HepG2 (cell line): ENCODE measurements around the gene BANP. TPM values are rescaled to one million over a fixed set of nuclear protein-coding genes. Genes with fewer than 3 reads are reported as not detected.
A peak's percentile ranks its signal among the peaks of the same experiment; 100 is the strongest.

ENCODE experiments used
- CEBPB ChIP-seq: IDR thresholded peaks from 2 replicates; pipeline ENCODE4 v1.6.1; 2011; ENCODE audit warnings: low read depth, low read length, improper control_type of control experiment, borderline replicate concordance
- GATAD2A ChIP-seq: IDR thresholded peaks from 2 replicates; pipeline ENCODE4 v1.6.1; 2016
- ZNF441 ChIP-seq: sonication (generic); formaldehyde crosslinking; IDR thresholded peaks from 2 replicates; pipeline ENCODE4 v1.7.0; 2021; ENCODE audit warnings: missing genetic modification reagents, borderline replicate concordance
- ZSCAN21 ChIP-seq: sonication (generic); formaldehyde crosslinking; IDR thresholded peaks from 2 replicates; pipeline ENCODE4 v1.8.0; 2022; ENCODE audit warnings: mild to moderate bottlenecking, missing genetic modification reagents, moderate library complexity, borderline replicate concordance
- polyA plus RNA-seq, 8 experiments: library from polyadenylated mRNA; depleted of rRNA in 3 of 8; stranded (reverse) in 7 of 8; unstranded in 1 of 8; fragments of >200 nt; fragmentation: Illumina TruSeq in 4 of 8; extraction: Trizol in 4 of 8; gene quantifications; 2 replicates each; pipeline versions ENCODE4 v1.2.1 to v1.2.3, GENCODE V29; 2011 to 2016; ENCODE audit warnings: low read depth in 4 of 8, missing spikeins in 1 of 8, mixed read lengths in 1 of 8; ENCODE audit not compliant: insufficient read depth in 1 of 8
- total RNA-seq, 5 experiments: library from RNA; depleted of rRNA; stranded (reverse); fragments of >200 nt; fragmentation: Illumina TruSeq; extraction: Trizol; gene quantifications; 2 replicates each; pipeline ENCODE4 v1.2.3, GENCODE V29; 2016; ENCODE audit warnings: low read depth in 1 of 5
- TF ChIP-seq, protein P1 (sequence below): IDR thresholded peaks from 2 replicates; pipeline ENCODE4 v1.6.1; 2012; ENCODE audit warnings: low read depth, low read length, improper control_type of control experiment
- TF ChIP-seq, protein P2 (sequence below): sonication (generic); formaldehyde crosslinking; IDR thresholded peaks from 2 replicates; pipeline ENCODE4 v1.5.0; 2020; ENCODE audit warnings: missing genetic modification reagents
- TF ChIP-seq, protein P3 (sequence below), 2 experiments: sonication (generic) in 1 of 2; formaldehyde crosslinking in 1 of 2; IDR thresholded peaks; 2 replicates each; pipeline versions ENCODE4 v1.6.1 to v1.9.0; 2014 to 2022; ENCODE audit warnings: antibody characterized with exemption in 1 of 2, borderline replicate concordance in 1 of 2, inconsistent platforms in 1 of 2, low read depth in 1 of 2, missing genetic modification reagents in 1 of 2
- TF ChIP-seq, protein P4 (sequence below): sonication (generic); formaldehyde crosslinking; IDR thresholded peaks from 2 replicates; pipeline ENCODE4 v1.4.0; 2020; ENCODE audit warnings: missing genetic modification reagents, borderline replicate concordance
- TF ChIP-seq, protein P5 (sequence below): sonication (generic); formaldehyde crosslinking; IDR thresholded peaks from 2 replicates; pipeline ENCODE4 v1.5.1; 2020; ENCODE audit warnings: mild to moderate bottlenecking, missing genetic modification reagents, borderline replicate concordance
- TF ChIP-seq, protein P6 (sequence below): sonication (generic); formaldehyde crosslinking; IDR thresholded peaks from 2 replicates; pipeline ENCODE4 v1.4.0; 2020; ENCODE audit warnings: mild to moderate bottlenecking, missing genetic modification reagents

BANP gene
- total and polyA plus RNA-seq, 2 of the 13 experiments (the other 11 are each of a cell fraction or from before 2014, with no cell fraction given): 20.2 to 23.8 TPM

DNA sequence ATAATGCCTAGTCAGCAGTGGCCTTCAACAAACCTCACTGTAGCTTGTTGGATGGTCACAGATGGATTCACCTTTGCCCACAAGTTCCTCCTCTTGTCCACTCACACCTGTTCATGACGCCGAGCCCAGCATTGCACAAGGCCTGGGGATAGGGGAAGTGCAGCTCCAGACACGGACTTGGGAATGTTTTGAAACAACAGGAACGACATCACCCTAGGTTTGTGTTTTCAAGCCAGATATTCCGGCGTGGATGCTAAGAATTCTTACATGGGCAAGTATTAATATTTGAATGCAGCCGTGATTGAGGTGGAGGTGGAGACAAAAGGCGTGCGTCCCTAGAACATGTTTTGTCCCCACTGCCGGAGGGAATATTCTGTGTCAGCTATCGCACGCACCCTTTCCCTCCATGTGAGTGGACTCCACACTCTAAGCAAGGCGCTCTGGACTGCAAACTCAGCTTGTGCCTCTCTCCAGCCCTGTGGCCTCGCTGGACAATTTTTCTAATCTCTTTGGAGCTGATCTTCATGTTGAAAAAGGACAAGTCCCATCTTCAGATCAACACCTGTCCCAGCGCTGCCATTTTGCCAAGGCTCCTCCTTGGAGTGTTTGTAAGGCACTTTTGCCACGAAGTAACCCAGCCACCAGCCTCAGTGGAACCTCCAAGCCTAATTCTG, 2.0 kb upstream of the BANP start (continued):
- TF ChIP-seq, protein P1, sequence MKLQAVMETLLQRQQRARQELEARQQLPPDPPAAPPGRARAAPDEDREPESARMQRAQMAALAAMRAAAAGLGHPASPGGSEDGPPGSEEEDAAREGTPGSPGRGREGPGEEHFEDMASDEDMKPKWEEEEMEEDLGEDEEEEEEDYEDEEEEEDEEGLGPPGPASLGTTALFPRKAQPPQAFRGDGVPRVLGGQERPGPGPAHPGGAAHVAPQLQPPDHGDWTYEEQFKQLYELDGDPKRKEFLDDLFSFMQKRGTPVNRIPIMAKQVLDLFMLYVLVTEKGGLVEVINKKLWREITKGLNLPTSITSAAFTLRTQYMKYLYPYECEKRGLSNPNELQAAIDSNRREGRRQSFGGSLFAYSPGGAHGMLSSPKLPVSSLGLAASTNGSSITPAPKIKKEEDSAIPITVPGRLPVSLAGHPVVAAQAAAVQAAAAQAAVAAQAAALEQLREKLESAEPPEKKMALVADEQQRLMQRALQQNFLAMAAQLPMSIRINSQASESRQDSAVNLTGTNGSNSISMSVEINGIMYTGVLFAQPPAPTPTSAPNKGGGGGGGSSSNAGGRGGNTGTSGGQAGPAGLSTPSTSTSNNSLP: no peak
- TF ChIP-seq CEBPB: peak; percentile 97
- TF ChIP-seq, protein P2, sequence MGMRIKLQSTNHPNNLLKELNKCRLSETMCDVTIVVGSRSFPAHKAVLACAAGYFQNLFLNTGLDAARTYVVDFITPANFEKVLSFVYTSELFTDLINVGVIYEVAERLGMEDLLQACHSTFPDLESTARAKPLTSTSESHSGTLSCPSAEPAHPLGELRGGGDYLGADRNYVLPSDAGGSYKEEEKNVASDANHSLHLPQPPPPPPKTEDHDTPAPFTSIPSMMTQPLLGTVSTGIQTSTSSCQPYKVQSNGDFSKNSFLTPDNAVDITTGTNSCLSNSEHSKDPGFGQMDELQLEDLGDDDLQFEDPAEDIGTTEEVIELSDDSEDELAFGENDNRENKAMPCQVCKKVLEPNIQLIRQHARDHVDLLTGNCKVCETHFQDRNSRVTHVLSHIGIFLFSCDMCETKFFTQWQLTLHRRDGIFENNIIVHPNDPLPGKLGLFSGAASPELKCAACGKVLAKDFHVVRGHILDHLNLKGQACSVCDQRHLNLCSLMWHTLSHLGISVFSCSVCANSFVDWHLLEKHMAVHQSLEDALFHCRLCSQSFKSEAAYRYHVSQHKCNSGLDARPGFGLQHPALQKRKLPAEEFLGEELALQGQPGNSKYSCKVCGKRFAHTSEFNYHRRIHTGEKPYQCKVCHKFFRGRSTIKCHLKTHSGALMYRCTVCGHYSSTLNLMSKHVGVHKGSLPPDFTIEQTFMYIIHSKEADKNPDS (CRISPR knock-in tag): no peak
- peak; percentile 81 for TF ChIP-seq GATAD2A
- TF ChIP-seq, protein P3, sequence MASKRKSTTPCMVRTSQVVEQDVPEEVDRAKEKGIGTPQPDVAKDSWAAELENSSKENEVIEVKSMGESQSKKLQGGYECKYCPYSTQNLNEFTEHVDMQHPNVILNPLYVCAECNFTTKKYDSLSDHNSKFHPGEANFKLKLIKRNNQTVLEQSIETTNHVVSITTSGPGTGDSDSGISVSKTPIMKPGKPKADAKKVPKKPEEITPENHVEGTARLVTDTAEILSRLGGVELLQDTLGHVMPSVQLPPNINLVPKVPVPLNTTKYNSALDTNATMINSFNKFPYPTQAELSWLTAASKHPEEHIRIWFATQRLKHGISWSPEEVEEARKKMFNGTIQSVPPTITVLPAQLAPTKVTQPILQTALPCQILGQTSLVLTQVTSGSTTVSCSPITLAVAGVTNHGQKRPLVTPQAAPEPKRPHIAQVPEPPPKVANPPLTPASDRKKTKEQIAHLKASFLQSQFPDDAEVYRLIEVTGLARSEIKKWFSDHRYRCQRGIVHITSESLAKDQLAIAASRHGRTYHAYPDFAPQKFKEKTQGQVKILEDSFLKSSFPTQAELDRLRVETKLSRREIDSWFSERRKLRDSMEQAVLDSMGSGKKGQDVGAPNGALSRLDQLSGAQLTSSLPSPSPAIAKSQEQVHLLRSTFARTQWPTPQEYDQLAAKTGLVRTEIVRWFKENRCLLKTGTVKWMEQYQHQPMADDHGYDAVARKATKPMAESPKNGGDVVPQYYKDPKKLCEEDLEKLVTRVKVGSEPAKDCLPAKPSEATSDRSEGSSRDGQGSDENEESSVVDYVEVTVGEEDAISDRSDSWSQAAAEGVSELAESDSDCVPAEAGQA (IDR thresholded peaks at IDR 0.05; ENCODE audit: low read depth): no peak
- TF ChIP-seq, protein P3 (CRISPR knock-in tag; IDR thresholded peaks at IDR 0.05; ENCODE audit: borderline replicate concordance): no peak
- no peak for TF ChIP-seq ZNF441 (CRISPR knock-in tag)
- no peak for TF ChIP-seq ZSCAN21
- TF ChIP-seq, protein P4, sequence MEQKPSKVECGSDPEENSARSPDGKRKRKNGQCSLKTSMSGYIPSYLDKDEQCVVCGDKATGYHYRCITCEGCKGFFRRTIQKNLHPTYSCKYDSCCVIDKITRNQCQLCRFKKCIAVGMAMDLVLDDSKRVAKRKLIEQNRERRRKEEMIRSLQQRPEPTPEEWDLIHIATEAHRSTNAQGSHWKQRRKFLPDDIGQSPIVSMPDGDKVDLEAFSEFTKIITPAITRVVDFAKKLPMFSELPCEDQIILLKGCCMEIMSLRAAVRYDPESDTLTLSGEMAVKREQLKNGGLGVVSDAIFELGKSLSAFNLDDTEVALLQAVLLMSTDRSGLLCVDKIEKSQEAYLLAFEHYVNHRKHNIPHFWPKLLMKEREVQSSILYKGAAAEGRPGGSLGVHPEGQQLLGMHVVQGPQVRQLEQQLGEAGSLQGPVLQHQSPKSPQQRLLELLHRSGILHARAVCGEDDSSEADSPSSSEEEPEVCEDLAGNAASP: peak; percentile 63
- TF ChIP-seq, protein P5, sequence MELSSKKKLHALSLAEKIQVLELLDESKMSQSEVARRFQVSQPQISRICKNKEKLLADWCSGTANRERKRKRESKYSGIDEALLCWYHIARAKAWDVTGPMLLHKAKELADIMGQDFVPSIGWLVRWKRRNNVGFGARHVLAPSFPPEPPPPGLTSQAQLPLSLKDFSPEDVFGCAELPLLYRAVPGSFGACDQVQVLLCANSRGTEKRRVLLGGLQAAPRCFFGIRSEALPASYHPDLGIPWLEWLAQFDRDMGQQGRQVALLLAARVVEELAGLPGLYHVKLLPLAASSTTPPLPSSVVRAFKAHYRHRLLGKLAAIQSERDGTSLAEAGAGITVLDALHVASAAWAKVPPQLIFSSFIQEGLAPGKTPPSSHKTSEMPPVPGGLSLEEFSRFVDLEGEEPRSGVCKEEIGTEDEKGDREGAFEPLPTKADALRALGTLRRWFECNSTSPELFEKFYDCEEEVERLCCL (CRISPR knock-in tag): no peak
- TF ChIP-seq, protein P6, sequence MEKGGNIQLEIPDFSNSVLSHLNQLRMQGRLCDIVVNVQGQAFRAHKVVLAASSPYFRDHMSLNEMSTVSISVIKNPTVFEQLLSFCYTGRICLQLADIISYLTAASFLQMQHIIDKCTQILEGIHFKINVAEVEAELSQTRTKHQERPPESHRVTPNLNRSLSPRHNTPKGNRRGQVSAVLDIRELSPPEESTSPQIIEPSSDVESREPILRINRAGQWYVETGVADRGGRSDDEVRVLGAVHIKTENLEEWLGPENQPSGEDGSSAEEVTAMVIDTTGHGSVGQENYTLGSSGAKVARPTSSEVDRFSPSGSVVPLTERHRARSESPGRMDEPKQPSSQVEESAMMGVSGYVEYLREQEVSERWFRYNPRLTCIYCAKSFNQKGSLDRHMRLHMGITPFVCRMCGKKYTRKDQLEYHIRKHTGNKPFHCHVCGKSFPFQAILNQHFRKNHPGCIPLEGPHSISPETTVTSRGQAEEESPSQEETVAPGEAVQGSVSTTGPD (CRISPR knock-in tag): no peak
